Vein endothelial cell (primary cell): ENCODE measurements around the gene SMURF2. TPM values are rescaled to one million over a fixed set of nuclear protein-coding genes. Genes with fewer than 3 reads are reported as not detected.

Experiments
- small RNA-seq: library from RNA; depleted of rRNA; stranded (forward); fragments of <200 nt; gene quantifications from one replicate; pipeline ENCODE3, GENCODE V24; 2012
- total RNA-seq: library from RNA; depleted of rRNA; stranded (reverse); fragments of >200 nt; gene quantifications from 2 replicates; pipeline ENCODE4 v1.2.3, GENCODE V29; 2012

The SMURF2 gene
- total RNA-seq, result 299 and 343 TPM in 2 replicates

DNA sequence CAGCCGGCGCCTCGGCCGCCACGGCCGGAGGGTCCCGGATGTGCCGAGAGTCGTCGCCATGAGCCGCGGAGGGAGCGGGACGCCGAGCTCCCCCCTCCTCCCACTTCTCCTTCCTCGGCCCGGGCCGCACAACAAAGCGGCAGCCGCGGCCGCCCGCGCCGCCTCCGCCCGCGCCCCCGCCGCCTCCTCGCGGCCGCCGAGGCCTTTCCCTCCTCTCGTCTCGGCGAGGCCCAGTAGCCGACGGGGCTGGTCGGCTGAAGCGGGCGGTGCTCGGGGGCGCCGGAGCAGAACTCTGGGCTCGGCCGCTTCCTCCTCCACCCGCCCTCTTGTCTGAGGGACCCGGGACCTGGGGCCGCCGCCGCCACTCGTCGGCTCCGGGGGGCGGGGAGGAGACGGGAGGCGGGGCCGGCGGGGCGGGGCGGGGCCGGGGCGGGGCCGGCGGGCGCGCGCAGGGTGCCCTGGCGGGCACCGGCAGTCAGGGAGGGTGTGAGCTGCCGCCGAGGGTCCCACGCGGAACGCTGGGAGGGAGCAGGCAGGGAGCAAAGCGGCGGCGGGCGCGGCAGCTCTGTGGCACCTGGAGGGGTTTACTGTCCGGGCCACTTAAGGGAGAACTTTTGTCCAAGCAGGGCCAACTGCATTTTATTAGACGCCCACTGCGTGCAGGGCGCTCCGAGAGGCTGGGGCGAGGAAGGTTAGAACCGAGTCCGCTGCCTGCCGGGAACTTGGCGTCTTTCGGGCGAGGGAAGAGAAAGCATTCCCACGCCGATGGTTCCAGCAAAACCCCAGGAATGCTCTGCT, at the start of gene SMURF2:
Gene SMURF2 (minus strand): TSS at position 332 of the 798 bp plus-strand sequence. CDS start 427 bp downstream, outside the sequence.

DNA sequence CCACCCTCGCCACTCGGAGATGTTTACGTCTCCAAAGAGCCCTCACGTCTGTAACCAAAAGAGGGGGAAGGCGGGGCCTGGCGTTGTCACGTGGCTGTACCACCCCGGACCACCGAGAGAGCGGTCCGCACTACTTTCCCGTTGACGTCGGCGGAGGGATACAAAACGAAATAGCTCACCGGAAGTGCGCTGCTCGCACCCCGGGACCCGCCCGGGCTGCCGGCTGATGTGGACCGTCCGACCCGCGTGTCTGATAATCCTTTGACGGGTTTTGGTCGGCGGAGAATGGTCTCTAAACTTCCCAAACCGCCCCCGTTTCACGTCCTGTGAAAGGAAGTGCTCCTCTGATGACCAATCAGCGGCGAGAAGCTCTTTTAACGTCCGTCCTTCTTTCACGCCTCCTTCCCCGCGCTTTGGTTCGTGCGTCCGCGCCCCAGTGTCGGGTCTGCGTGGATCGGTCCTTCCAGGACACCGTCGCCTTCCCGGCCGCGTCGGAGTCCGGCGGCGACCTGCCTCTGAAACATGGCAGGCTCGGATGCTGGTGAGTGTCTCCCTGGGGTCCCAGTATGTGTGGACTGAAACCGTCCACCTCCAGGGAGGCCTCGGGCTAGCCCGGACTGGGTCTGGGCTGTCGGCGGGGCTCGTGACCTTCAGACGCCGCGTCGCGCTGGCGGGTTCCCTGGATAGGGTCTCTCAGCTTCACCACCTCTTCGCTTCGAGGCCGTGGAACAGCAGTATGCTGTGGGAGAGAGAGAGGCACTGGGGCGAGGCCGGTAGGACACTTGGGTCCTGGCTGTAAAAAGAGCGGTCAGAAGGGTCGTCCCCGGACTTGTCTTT, 155.3 kb downstream of the SMURF2 start, which contains the start of gene CEP95:
Gene CEP95 (plus strand): TSS at position 402 of the 837 bp plus-strand sequence. CDS start 121 bp downstream, at position 523.

DNA sequence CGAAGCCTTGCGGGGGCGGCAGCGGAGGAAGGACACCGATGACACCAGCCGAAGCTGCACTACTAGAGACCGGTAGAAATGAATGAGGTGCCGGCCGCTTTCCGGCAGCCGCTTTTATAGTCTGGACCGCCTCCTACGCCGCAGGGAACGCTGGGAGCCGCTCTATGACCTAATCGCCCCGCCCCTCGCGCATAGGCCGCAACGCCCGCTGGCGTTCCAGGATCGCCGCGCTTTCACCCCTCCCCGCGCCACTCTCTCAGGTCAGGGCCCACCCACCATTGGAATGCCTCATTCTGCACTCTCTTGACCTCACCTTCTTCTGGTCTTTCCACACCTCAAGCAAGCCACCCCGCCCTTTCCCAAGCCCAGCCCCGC, 155.9 kb downstream of the SMURF2 start, which contains the start of gene DDX5:
Gene DDX5 (minus strand): TSS at position 89 of the 375 bp plus-strand sequence. CDS start 170 bp downstream, outside the sequence.

DNA sequence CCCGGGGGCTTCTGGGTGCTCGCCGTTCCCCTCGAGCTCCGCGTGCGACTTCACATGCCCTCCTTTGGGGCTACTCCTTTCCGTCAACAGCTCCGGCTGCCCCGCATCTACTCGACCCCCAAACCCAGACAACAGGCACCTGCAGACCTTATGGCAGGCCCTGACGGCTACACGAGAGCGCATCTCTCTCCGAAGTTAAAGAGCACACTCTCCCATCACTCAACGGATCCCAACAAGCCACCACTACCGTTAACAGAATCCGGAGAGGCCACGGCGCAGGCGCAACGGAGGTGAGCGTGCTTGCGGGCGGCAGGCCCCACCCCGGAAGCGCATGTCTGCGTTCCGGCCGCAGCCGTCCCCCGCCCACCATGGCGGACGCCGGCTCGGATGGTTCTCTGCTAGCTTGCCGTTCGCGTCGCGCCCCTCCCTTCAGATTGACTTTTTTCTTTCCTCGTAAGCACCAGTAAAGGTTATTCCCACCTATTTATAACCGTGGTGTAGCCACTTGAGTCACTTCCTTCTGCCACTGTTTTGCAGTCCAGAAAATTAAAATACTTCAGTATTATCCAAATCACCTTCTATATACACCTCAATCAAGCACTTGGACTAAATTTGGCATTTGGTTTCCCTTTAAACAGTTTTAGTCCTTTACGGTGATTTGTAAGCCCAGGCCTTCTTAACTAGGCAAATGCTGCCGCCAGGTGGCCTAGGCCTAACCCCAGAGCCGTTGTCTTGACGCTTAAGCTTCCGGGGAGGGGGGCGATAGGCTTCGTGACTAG, 165.1 kb downstream of the SMURF2 start, which contains the start of gene POLG2:
Gene POLG2 (minus strand): TSS at position 269 of the 779 bp plus-strand sequence. CDS start 86 bp downstream, at position 183.

Small RNAs within 50 kb of the gene (small RNA-seq; reads per million reads assigned to genes)
- gene AC009994.1, result 0.11 reads per million

Other genes starting within 250 kb of the SMURF2 start
- 7.5 and 15.3 TPM in 2 replicates for gene MILR1, start 213.2 kb downstream of the SMURF2 start, total RNA-seq
- gene POLG2, start 165.3 kb downstream of the SMURF2 start, total RNA-seq, result 7.5 and 8.8 TPM in 2 replicates
- gene DDX5, start 156.0 kb downstream of the SMURF2 start, total RNA-seq, result 325 and 363 TPM in 2 replicates
- gene CEP95, start 155.3 kb downstream of the SMURF2 start, total RNA-seq, result 18.6 and 20.3 TPM in 2 replicates